Hepatocyte (in vitro differentiated cells): ENCODE data around the gene SCN7A.

Experiments used
- CTCF ChIP-seq: fragments of 200-600 bp; sonication (generic); IDR thresholded peaks from 2 replicates; pipeline ENCODE4 v1.5.1; 2016; ENCODE audit warnings: antibody characterized with exemption, mild to moderate bottlenecking; ENCODE audit not compliant: poor library complexity
- EZH2 ChIP-seq: fragments of 200-600 bp; sonication (generic); IDR thresholded peaks from 2 replicates; pipeline ENCODE4 v1.6.1; 2016; ENCODE audit warnings: antibody characterized with exemption, mild to moderate bottlenecking, borderline replicate concordance

- TF ChIP-seq CTCF: no peak
- no peak for TF ChIP-seq EZH2
These were observed 118.8 kb downstream of the SCN7A start for GRCh38 chr2:166375195-166375735.
